H1 (cell line): ENCODE data around the gene ARHGAP6. TPM values are rescaled to one million over a fixed set of nuclear protein-coding genes. Genes with fewer than 3 reads are reported as not detected.

Experiments
- CTCF ChIA-PET: fragments of 300-600 bp; sonication (Branson Sonifier 250); formaldehyde crosslinking; loops from one replicate; lab custom pipeline; 2021; ENCODE audit not compliant: partially characterized antibody; lab: Charles Lee
- POLR2A ChIA-PET: fragments of 300-600 bp; sonication (Branson Sonifier 250); formaldehyde crosslinking; loops from one replicate; lab custom pipeline; 2021; ENCODE audit warnings: inconsistent platforms; ENCODE audit not compliant: partially characterized antibody; lab: Charles Lee
- DNase-seq, 2 experiments: peaks; one replicate each; pipeline versions ENCODE4 v3.0.0 to v3.0.0-alpha.2; 2010 to 2022; ENCODE audit warnings: low spot score in 2 of 2, low read depth in 1 of 2, mixed read lengths in 1 of 2
- FAIRE-seq: peaks from 2 replicates; lab custom pipeline; 2011; peaks lifted over from hg19 to GRCh38; lab: Jason Lieb, UNC
- H2AFZ ChIP-seq: 2 replicates; pipeline ENCODE4 v1.8.1; 2012; ENCODE audit warnings: low read length, inconsistent platforms
- H2AK5ac ChIP-seq: 2 replicates; pipeline ENCODE4 v1.6.1; 2013; ENCODE audit warnings: low read depth, low read length
- H2BK120ac ChIP-seq: replicated peaks from 2 replicates; pipeline ENCODE3; 2013; ENCODE audit warnings: low read depth, low read length, inconsistent platforms
- H2BK12ac ChIP-seq: 2 replicates; pipeline ENCODE4 v1.6.1; 2013; ENCODE audit warnings: low read depth, low read length
- H2BK15ac ChIP-seq: 2 replicates; pipeline ENCODE4 v1.6.1; 2013; ENCODE audit warnings: low read length
- H2BK20ac ChIP-seq: 2 replicates; pipeline ENCODE4 v1.6.1; 2013; ENCODE audit warnings: low read length
- H2BK5ac ChIP-seq: 2 replicates; pipeline ENCODE4 v1.6.1; 2013; ENCODE audit warnings: low read depth, low read length
- H3K14ac ChIP-seq: 2 replicates; pipeline ENCODE4 v1.6.1; 2013; ENCODE audit warnings: inconsistent platforms; ENCODE audit not compliant: insufficient read length
- H3K18ac ChIP-seq: 2 replicates; pipeline ENCODE4 v1.6.1; 2013; ENCODE audit warnings: low read length; ENCODE audit errors: extremely low read depth
- H3K23ac ChIP-seq: 2 replicates; pipeline ENCODE4 v1.6.1; 2013; ENCODE audit warnings: inconsistent platforms; ENCODE audit not compliant: insufficient read length
- H3K23me2 ChIP-seq: 2 replicates; pipeline ENCODE4 v1.6.1; 2013; ENCODE audit warnings: low read depth, low read length
- H3K27ac ChIP-seq: 2 replicates; pipeline ENCODE4 v1.6.1; 2011; ENCODE audit warnings: low read depth, low read length, inconsistent platforms
- H3K27me3 ChIP-seq, 4 experiments: replicated peaks in 1 of 4; 1 replicate in 1 of 4; 2 replicates in 3 of 4; pipeline versions ENCODE4 v1.6.1 to v1.8.1; 2011 to 2013; ENCODE audit warnings: low read length in 3 of 4, mild to moderate bottlenecking in 3 of 4, inconsistent platforms in 2 of 4, mixed read lengths in 2 of 4, moderate library complexity in 1 of 4; ENCODE audit not compliant: control insufficient read depth in 3 of 4, insufficient read depth in 3 of 4; ENCODE audit errors: extremely low read depth in 1 of 4
- H3K36me3 ChIP-seq, 4 experiments: 2 replicates each; pipeline versions ENCODE4 v1.6.1 to v1.8.1; 2011 to 2013; ENCODE audit warnings: mild to moderate bottlenecking in 4 of 4, low read length in 3 of 4, moderate library complexity in 2 of 4, control low read depth in 1 of 4, inconsistent platforms in 1 of 4; ENCODE audit not compliant: insufficient read depth in 4 of 4, control insufficient read depth in 2 of 4
- H3K4ac ChIP-seq: replicated peaks from 2 replicates; pipeline ENCODE3; 2013; ENCODE audit warnings: low read length, low read depth, mixed read lengths, inconsistent platforms; ENCODE audit not compliant: insufficient read length
- H3K4me1 ChIP-seq, 4 experiments: replicated peaks in 1 of 4; 1 replicate in 1 of 4; 2 replicates in 3 of 4; pipeline versions ENCODE4 v1.6.1 to v1.8.1; 2011 to 2013; ENCODE audit warnings: low read length in 3 of 4, inconsistent platforms in 2 of 4, mixed read lengths in 1 of 4; ENCODE audit not compliant: insufficient read depth in 4 of 4, control insufficient read depth in 3 of 4
- H3K4me2 ChIP-seq, 2 experiments: 2 replicates each; pipeline versions ENCODE4 v1.6.1 to v1.8.1; 2011 to 2013; ENCODE audit warnings: low read depth in 2 of 2, low read length in 2 of 2, control low read depth in 1 of 2, inconsistent platforms in 1 of 2, mild to moderate bottlenecking in 1 of 2; ENCODE audit not compliant: insufficient read depth in 1 of 2
- H3K4me3 ChIP-seq, 4 experiments: fragments of 200-600, 300-600 bp in 1 of 4; sonication (generic), shearing (Covaris generic), sonication (Bioruptor Twin) in 1 of 4; 2 replicates each; pipeline versions ENCODE4 v1.5.1 to v1.8.1; 2011 to 2016; ENCODE audit warnings: low read length in 4 of 4, low read depth in 3 of 4, control low read depth in 2 of 4, inconsistent platforms in 2 of 4, mild to moderate bottlenecking in 2 of 4, mixed read lengths in 1 of 4, moderate library complexity in 1 of 4; ENCODE audit not compliant: insufficient read depth in 2 of 4; ENCODE audit errors: extremely low read depth in 1 of 4
- H3K56ac ChIP-seq: replicated peaks from 2 replicates; pipeline ENCODE3; 2013; ENCODE audit warnings: low read depth, mild to moderate bottlenecking, mixed read lengths, low read length, inconsistent platforms; ENCODE audit not compliant: insufficient read length
- H3K79me1 ChIP-seq: 2 replicates; pipeline ENCODE4 v1.6.1; 2013; ENCODE audit warnings: low read depth, low read length, control low read depth
- H3K79me2 ChIP-seq, 2 experiments: 2 replicates each; pipeline versions ENCODE4 v1.6.1 to v1.8.1; 2012 to 2013; ENCODE audit warnings: low read length in 2 of 2, mild to moderate bottlenecking in 2 of 2, inconsistent platforms in 1 of 2; ENCODE audit not compliant: insufficient read depth in 2 of 2, control insufficient read depth in 1 of 2
- H3K9ac ChIP-seq, 4 experiments: replicated peaks in 1 of 4; 1 replicate in 1 of 4; 2 replicates in 3 of 4; pipeline versions ENCODE4 v1.6.1 to v1.8.1; 2011 to 2013; ENCODE audit warnings: low read depth in 3 of 4, low read length in 3 of 4, control low read depth in 2 of 4, mild to moderate bottlenecking in 2 of 4, moderate library complexity in 2 of 4, inconsistent platforms in 1 of 4; ENCODE audit errors: extremely low read depth in 1 of 4
- H3K9me3 ChIP-seq, 2 experiments: 2 replicates each; pipeline versions ENCODE4 v1.6.1 to v1.8.1; 2012 to 2013; ENCODE audit warnings: mild to moderate bottlenecking in 2 of 2, moderate library complexity in 2 of 2, control low read depth in 1 of 2, inconsistent platforms in 1 of 2, low read depth in 1 of 2, low read length in 1 of 2, mixed read lengths in 1 of 2; ENCODE audit not compliant: insufficient read depth in 2 of 2
- H4K20me1 ChIP-seq, 2 experiments: replicated peaks in 1 of 2; 2 replicates each; pipeline versions ENCODE3 to v1.8.1; 2011 to 2013; ENCODE audit warnings: inconsistent platforms in 2 of 2, low read length in 2 of 2, mild to moderate bottlenecking in 1 of 2; ENCODE audit not compliant: insufficient read depth in 2 of 2, control insufficient read depth in 1 of 2
- H4K5ac ChIP-seq: 2 replicates; pipeline ENCODE4 v1.6.1; 2013; ENCODE audit warnings: low read length, low read depth, mixed read lengths, inconsistent platforms; ENCODE audit not compliant: insufficient read length
- H4K8ac ChIP-seq: 2 replicates; pipeline ENCODE4 v1.8.0; 2013; ENCODE audit warnings: mild to moderate bottlenecking, moderate library complexity, low read length, inconsistent platforms; ENCODE audit not compliant: insufficient read depth; ENCODE audit errors: extremely low read depth
- H4K91ac ChIP-seq: replicated peaks from 2 replicates; pipeline ENCODE3; 2013; ENCODE audit warnings: low read length, mixed read lengths, inconsistent platforms; ENCODE audit not compliant: insufficient read length
- CREB1 ChIP-seq: IDR thresholded peaks from 2 replicates; pipeline ENCODE4 v1.6.1; 2012; ENCODE audit warnings: inconsistent platforms
- EP300 ChIP-seq, 2 experiments: IDR thresholded peaks; 1 replicate in 1 of 2; 2 replicates in 1 of 2; pipeline ENCODE4 v1.6.1; 2011 to 2012; ENCODE audit warnings: low read depth in 2 of 2, low read length in 2 of 2, mild to moderate bottlenecking in 2 of 2, borderline replicate concordance in 1 of 2, inconsistent platforms in 1 of 2, moderate library complexity in 1 of 2
- GTF2F1 ChIP-seq: IDR thresholded peaks from 2 replicates; pipeline ENCODE4 v1.6.1; 2012; ENCODE audit warnings: low read depth, low read length, improper control_type of control experiment, borderline replicate concordance
- SP2 ChIP-seq: IDR thresholded peaks from 2 replicates; pipeline ENCODE4 v1.6.1; 2012; ENCODE audit warnings: mild to moderate bottlenecking, low read length, inconsistent platforms
- WGBS, 2 experiments: shearing (Covaris generic) in 1 of 2; methylation state at CpG; one replicate each; pipeline versions ENCODE4 v1.1.6 to v1.1.7; 2013 to 2015; ENCODE audit warnings: low lambda C conversion rate in 2 of 2, mixed read lengths in 2 of 2, inconsistent platforms in 1 of 2, low coverage in 1 of 2, missing lambda C conversion rate in 1 of 2; ENCODE audit not compliant: insufficient replicate concordance in 2 of 2, insufficient coverage in 1 of 2, insufficient read length in 1 of 2; ENCODE audit errors: extremely low coverage in 1 of 2, missing lambda C conversion rate in 1 of 2; 5-methylcytosine and 5-hydroxymethylcytosine counted together
- polyA plus RNA-seq, 7 experiments: library from polyadenylated mRNA; depleted of rRNA in 3 of 7; stranded (reverse) in 5 of 7; unstranded in 2 of 7; fragments of >200 nt in 5 of 7; fragments of 200-250 nt in 2 of 7; gene quantifications; 1 replicate in 5 of 7; 2 replicates in 1 of 7; 4 replicates in 1 of 7; pipeline versions ENCODE4 v1.2.1 to v1.2.3, GENCODE V29; 2011 to 2013; ENCODE audit warnings: missing spikeins in 2 of 7, mixed read lengths in 2 of 7
- total RNA-seq: library from RNA; stranded (reverse); fragmentation: NEBNext Ultra II Directional; extraction: Animal tissue kit (Norgen Biotek cat#: 25700); gene quantifications from 2 replicates; pipeline ENCODE4 v1.2.1, GENCODE V29; 2021

ARHGAP6 gene
- total and polyA plus RNA-seq, 2 of the 8 experiments (the other 6 are each of a cell fraction or from before 2014, with no cell fraction given), result 0.35 to 0.82 TPM

GRCh38 chrX:11481035-11481434 is 184.7 kb downstream of the ARHGAP6 start:
- Histone ChIP-seq H2BK5ac (no peak overlapping the region), H2AK5ac (no peak overlapping the region), H3K4me2 (no peak overlapping the region), H2BK12ac (no peak overlapping the region), H3K18ac (no peak overlapping the region), H3K4ac (no peak overlapping the region), H3K4me1 (peaks cover 0 to 2% (median 0%) of the 10 kb centered on the region in 4 experiments; a peak in 2 of 7 replicates), H4K5ac (no peak overlapping the region), H2BK120ac (no peak overlapping the region), H3K9ac (no peak overlapping the region), H3K36me3 (no peaks in the 10 kb centered on the region), H2BK20ac (no peak overlapping the region), H3K4me3 (no peak overlapping the region), H3K56ac (no peak overlapping the region), H2BK15ac (no peak overlapping the region), H3K27ac (no peak overlapping the region), H3K9me3 (no peaks in the 10 kb centered on the region), H3K14ac (no peak overlapping the region), H4K20me1 (no peaks in the 10 kb centered on the region), H3K79me1 (no peaks in the 10 kb centered on the region), H3K79me2 (no peaks in the 10 kb centered on the region), H4K91ac (no peak overlapping the region), H2AFZ (no peak overlapping the region), H3K23me2 (no peaks in the 10 kb centered on the region), H3K23ac (no peak overlapping the region), H4K8ac (no peak overlapping the region), H3K27me3 (no peaks in the 10 kb centered on the region)
- ChIA-PET CTCF (interaction anchor here (1.9 kb wide), 1 partner anchor 12 kb away, joined by 3 read pairs; no protein-coding TSS in a partner anchor), POLR2A (no interaction called here)
- DNase-seq, result no peak
- TF ChIP-seq GTF2F1 (no peak), CREB1 (no peak), EP300 (IDR thresholded peaks at IDR 0.05; ENCODE audit: borderline replicate concordance in 1 of 2, low read depth in 2 of 2, low read length in 2 of 2) (no peak), SP2 (no peak)
- FAIRE-seq, result no peak
- 75% methylated on average over 3 of the region's 3 CpGs; no CpG with 5 or more reads in 1 of the 2 experiments for WGBS, 2 experiments
